ENCODE results near the gene MTFR1L. TPM values are rescaled to one million over a fixed set of nuclear protein-coding genes. Genes with fewer than 3 reads are reported as not detected.
A peak's percentile ranks its signal among the peaks of the same experiment; 100 is the strongest.

The MTFR1L gene
- total RNA-seq, 1 experiment from 2014 or later, result 38.8 TPM

- no peak overlapping the region for H3K4me3 ChIP-seq (ENCODE audit: insufficient read depth, low read depth, low read length)
Measured at GRCh38 chr1:25843483-25843882, 23.7 kb downstream of the MTFR1L start.

GRCh38 chr1:25844536-25845337 lies 25.0 kb downstream of the MTFR1L start:
- no peak for DNase-seq
- no peaks in the 10 kb centered on the region for H3K27me3 ChIP-seq (ENCODE audit: control insufficient read depth, insufficient read depth, low read length)
- no peak overlapping the region for H3K4me3 ChIP-seq (ENCODE audit: insufficient read depth, low read depth, low read length)
- H3K36me3 ChIP-seq (replicated peaks; ENCODE audit: control insufficient read depth, insufficient read depth, low read length), result no peaks in the 10 kb centered on the region

More at GRCh38 chr1:25843483-25843882, 23.7 kb downstream of the MTFR1L start:
- Histone ChIP-seq H3K36me3 (replicated peaks; ENCODE audit: control insufficient read depth, insufficient read depth, low read length) (no peaks in the 10 kb centered on the region), H3K27me3 (ENCODE audit: control insufficient read depth, insufficient read depth, low read length) (no peaks in the 10 kb centered on the region)
- no peak for DNase-seq

GRCh38 chr1:25845664-25846063 lies 25.9 kb downstream of the MTFR1L start:
- no peak overlapping the region for H3K4me3 ChIP-seq (ENCODE audit: insufficient read depth, low read depth, low read length)
- DNase-seq, result no peak
- no peaks in the 10 kb centered on the region for H3K27me3 ChIP-seq (ENCODE audit: control insufficient read depth, insufficient read depth, low read length)
- no peaks in the 10 kb centered on the region for H3K36me3 ChIP-seq (replicated peaks; ENCODE audit: control insufficient read depth, insufficient read depth, low read length)

- Histone ChIP-seq H3K36me3 (replicated peaks; ENCODE audit: control insufficient read depth, insufficient read depth, low read length) (no peaks in the 10 kb centered on the region), H3K4me3 (ENCODE audit: insufficient read depth, low read depth, low read length) (no peak overlapping the region), H3K27me3 (ENCODE audit: control insufficient read depth, insufficient read depth, low read length) (no peaks in the 10 kb centered on the region)
- DNase-seq, result no peak
Measured at GRCh38 chr1:25847929-25848328, 28.2 kb downstream of the MTFR1L start.

- Histone ChIP-seq H3K27me3 (ENCODE audit: control insufficient read depth, insufficient read depth, low read length) (no peaks in the 10 kb centered on the region), H3K4me3 (ENCODE audit: insufficient read depth, low read depth, low read length) (no peak overlapping the region), H3K36me3 (replicated peaks; ENCODE audit: control insufficient read depth, insufficient read depth, low read length) (no peaks in the 10 kb centered on the region)
- no peak for DNase-seq
Measured at GRCh38 chr1:25848531-25848930, 28.8 kb downstream of the MTFR1L start.

- Histone ChIP-seq H3K4me3 (ENCODE audit: insufficient read depth, low read depth, low read length) (no peak overlapping the region), H3K36me3 (replicated peaks; ENCODE audit: control insufficient read depth, insufficient read depth, low read length) (no peaks in the 10 kb centered on the region; the same call in 1 of the 2 replicates), H3K27me3 (ENCODE audit: control insufficient read depth, insufficient read depth, low read length) (no peaks in the 10 kb centered on the region)
- no peak for DNase-seq
Measured at GRCh38 chr1:25854554-25854953, 34.8 kb downstream of the MTFR1L start.

GRCh38 chr1:25856856-25857255 lies 37.1 kb downstream of the MTFR1L start:
- no peak for DNase-seq
- H3K36me3 ChIP-seq (replicated peaks; ENCODE audit: control insufficient read depth, insufficient read depth, low read length), result no peaks in the 10 kb centered on the region; the same call in 1 of the 2 replicates
- H3K4me3 ChIP-seq (ENCODE audit: insufficient read depth, low read depth, low read length), result no peak overlapping the region
- H3K27me3 ChIP-seq (ENCODE audit: control insufficient read depth, insufficient read depth, low read length), result no peaks in the 10 kb centered on the region

GRCh38 chr1:25858494-25858893 lies 38.7 kb downstream of the MTFR1L start:
- Histone ChIP-seq H3K4me3 (ENCODE audit: insufficient read depth, low read depth, low read length) (peak overlapping the region; percentile 53), H3K36me3 (replicated peaks; ENCODE audit: control insufficient read depth, insufficient read depth, low read length) (no peaks in the 10 kb centered on the region; the same call in 1 of the 2 replicates)
- DNase-seq, result no peak

GRCh38 chr1:25858906-25859789 lies 39.4 kb downstream of the MTFR1L start, which contains the start of gene AUNIP:
TSS of gene AUNIP (minus strand) at chr1:25859457. CDS start at chr1:25859357, 100 bp downstream.
- no peaks in the 10 kb centered on the region; the same call in 1 of the 2 replicates for H3K36me3 ChIP-seq (replicated peaks; ENCODE audit: control insufficient read depth, insufficient read depth, low read length)
- H3K27me3 ChIP-seq (ENCODE audit: control insufficient read depth, insufficient read depth, low read length), result no peaks in the 10 kb centered on the region
- H3K4me3 ChIP-seq (ENCODE audit: insufficient read depth, low read depth, low read length), result peak within 1 kb of the TSS; percentile 53
- DNase-seq, result peak; percentile 98

More at GRCh38 chr1:25858494-25858893, 38.7 kb downstream of the MTFR1L start:
- H3K27me3 ChIP-seq (ENCODE audit: control insufficient read depth, insufficient read depth, low read length), result no peaks in the 10 kb centered on the region

- Histone ChIP-seq H3K27me3 (ENCODE audit: control insufficient read depth, insufficient read depth, low read length) (no peaks in the 10 kb centered on the region), H3K4me3 (ENCODE audit: insufficient read depth, low read depth, low read length) (no peak overlapping the region), H3K36me3 (replicated peaks; ENCODE audit: control insufficient read depth, insufficient read depth, low read length) (no peaks in the 10 kb centered on the region; the same call in 1 of the 2 replicates)
- DNase-seq, result no peak
Measured at GRCh38 chr1:25861316-25862286, 41.8 kb downstream of the MTFR1L start.

- H3K4me3 ChIP-seq (ENCODE audit: insufficient read depth, low read depth, low read length), result no peak overlapping the region
- DNase-seq, result no peak
- no peaks in the 10 kb centered on the region; the same call in 1 of the 2 replicates for H3K36me3 ChIP-seq (replicated peaks; ENCODE audit: control insufficient read depth, insufficient read depth, low read length)
- no peaks in the 10 kb centered on the region for H3K27me3 ChIP-seq (ENCODE audit: control insufficient read depth, insufficient read depth, low read length)
Measured at GRCh38 chr1:25862785-25863485, 43.2 kb downstream of the MTFR1L start.

- Histone ChIP-seq H3K4me3 (ENCODE audit: insufficient read depth, low read depth, low read length) (no peak overlapping the region), H3K36me3 (replicated peaks; ENCODE audit: control insufficient read depth, insufficient read depth, low read length) (no peaks in the 10 kb centered on the region; the same call in 1 of the 2 replicates), H3K27me3 (ENCODE audit: control insufficient read depth, insufficient read depth, low read length) (no peaks in the 10 kb centered on the region)
- DNase-seq, result peak; percentile 53
Measured at GRCh38 chr1:25863486-25864262, 43.9 kb downstream of the MTFR1L start.

- Histone ChIP-seq H3K36me3 (replicated peaks; ENCODE audit: control insufficient read depth, insufficient read depth, low read length) (no peaks in the 10 kb centered on the region; the same call in 1 of the 2 replicates), H3K27me3 (ENCODE audit: control insufficient read depth, insufficient read depth, low read length) (no peaks in the 10 kb centered on the region), H3K4me3 (ENCODE audit: insufficient read depth, low read depth, low read length) (no peak overlapping the region)
- DNase-seq, result no peak
Measured at GRCh38 chr1:25864434-25864833, 44.7 kb downstream of the MTFR1L start.
